Central memory CD8-positive, alpha-beta T cell (primary cell): ENCODE measurements around the gene ATXN7L1.

Experiments
- ATAC-seq: fragments of 150-1000 bp; cut with Tn5 transposase; replicated peaks from 2 replicates; pipeline ENCODE4 v1.10.0; 2022; ENCODE audit warnings: mild to moderate bottlenecking, moderate FRiP score, moderate number of reproducible peaks; ENCODE audit not compliant: poor library complexity, severe bottlenecking; ENCODE audit errors: extremely low read depth
- DNase-seq, 2 donors: peaks; one replicate each; pipeline ENCODE4 v3.0.0; 2021; ENCODE audit warnings: low spot score in 2 of 2
- H3K27ac Mint-ChIP-seq: one replicate; pipeline ENCODE4 v1.8.0; 2022; ENCODE audit warnings: low read depth, mild to moderate bottlenecking, moderate library complexity, mixed read lengths
- H3K27me3 Mint-ChIP-seq: one replicate; pipeline ENCODE4 v1.8.0; 2022; ENCODE audit warnings: mixed read lengths
- H3K36me3 Mint-ChIP-seq: one replicate; pipeline ENCODE4 v1.8.0; 2022; ENCODE audit warnings: mild to moderate bottlenecking, moderate library complexity, mixed read lengths; ENCODE audit not compliant: insufficient read depth
- H3K4me1 Mint-ChIP-seq: one replicate; pipeline ENCODE4 v1.8.0; 2022; ENCODE audit warnings: mixed read lengths
- H3K4me3 Mint-ChIP-seq: one replicate; pipeline ENCODE4 v1.8.0; 2022; ENCODE audit warnings: mild to moderate bottlenecking, moderate library complexity, mixed read lengths
- H3K9me3 Mint-ChIP-seq: one replicate; pipeline ENCODE4 v1.8.0; 2022; ENCODE audit warnings: mixed read lengths

Gene ATXN7L1

DNA sequence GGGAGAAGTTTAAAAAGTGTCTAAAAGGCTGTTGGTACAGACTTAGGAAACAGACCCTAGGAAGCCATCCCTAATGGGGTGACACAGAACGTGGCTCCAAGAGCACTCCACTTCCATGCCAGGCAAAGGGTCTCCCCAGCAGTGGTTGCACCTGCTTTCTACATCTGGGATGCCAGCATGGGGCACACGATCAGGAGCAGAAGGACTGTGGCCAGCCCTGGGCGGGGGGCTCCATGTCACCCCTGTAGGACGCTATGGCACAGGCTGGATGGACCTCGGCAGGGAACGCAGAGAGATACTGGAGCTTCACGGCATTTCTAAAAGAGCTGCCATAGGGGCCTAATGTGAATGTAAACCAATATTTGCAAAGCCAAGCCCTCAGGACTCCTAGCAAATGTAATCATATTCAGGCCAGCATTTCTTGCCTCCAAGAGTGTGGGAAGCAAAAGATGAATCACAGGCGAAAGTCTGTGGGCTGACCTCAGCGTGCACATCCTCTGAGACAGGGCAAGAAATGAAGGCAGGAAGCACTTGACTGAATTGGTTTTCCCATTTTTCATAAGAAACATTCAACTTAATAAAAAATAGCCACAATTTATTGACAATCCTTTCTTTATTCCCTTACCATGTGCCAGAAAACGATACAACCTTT is 93.9 kb downstream of the ATXN7L1 start:
- Mint-ChIP-seq H3K27ac (no peak overlapping the region), H3K36me3 (peaks cover 8% of the 10 kb centered on the region), H3K4me1 (peaks cover 9% of the 10 kb centered on the region), H3K4me3 (no peak overlapping the region), H3K9me3 (no peaks in the 10 kb centered on the region), H3K27me3 (no peaks in the 10 kb centered on the region)
- no peak for DNase-seq
- no peak for ATAC-seq

DNA sequence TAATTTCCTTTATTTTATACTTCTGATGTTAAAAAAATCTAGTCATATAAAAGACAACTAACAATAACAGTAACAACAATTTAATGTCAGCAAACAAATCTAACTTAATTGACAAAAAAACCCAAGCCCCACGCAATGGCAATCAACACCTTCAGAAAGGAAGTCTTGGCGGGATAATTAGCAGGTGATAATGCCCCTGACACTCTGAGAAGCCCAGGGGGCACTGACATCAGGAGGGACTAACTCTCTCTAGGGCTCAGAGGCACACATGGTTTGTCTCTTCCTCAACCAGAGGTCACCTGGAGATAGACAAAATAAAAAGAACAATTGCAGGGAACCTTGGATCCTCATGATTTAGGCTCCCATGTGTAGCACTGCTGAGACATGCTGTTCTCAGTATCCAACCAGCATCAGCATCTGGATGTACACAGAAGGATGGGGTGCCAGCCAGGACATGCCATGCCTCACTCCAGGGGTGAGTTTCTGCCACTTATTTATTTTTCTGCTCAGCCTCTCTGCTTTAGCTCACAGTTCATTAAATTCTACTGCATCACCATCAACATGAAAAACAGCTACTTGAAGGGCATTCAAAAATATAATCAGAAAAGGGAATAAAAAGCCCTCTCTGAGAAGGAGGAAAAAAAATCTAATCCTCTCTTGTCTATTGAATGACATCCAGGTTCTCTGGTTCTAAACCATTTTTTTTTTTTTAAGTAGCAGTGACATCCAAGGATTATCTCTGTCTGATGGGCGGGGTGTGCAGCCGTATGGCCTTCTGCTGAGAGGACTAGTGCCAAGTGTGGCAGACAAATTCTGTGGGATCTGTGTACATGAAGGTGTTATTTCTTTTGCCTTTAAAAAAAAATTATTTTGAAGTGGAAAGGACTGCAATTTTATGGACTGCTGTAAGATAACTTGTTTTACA is 96.3 kb downstream of the ATXN7L1 start:
- H3K27ac Mint-ChIP-seq, result no peak overlapping the region
- peaks cover 11% of the 10 kb centered on the region for H3K4me1 Mint-ChIP-seq
- ATAC-seq (no peak), DNase-seq (no peak)
- H3K4me3 Mint-ChIP-seq, result no peak overlapping the region
- peaks cover 8% of the 10 kb centered on the region for H3K36me3 Mint-ChIP-seq
- H3K9me3 Mint-ChIP-seq, result no peaks in the 10 kb centered on the region
- no peaks in the 10 kb centered on the region for H3K27me3 Mint-ChIP-seq

DNA sequence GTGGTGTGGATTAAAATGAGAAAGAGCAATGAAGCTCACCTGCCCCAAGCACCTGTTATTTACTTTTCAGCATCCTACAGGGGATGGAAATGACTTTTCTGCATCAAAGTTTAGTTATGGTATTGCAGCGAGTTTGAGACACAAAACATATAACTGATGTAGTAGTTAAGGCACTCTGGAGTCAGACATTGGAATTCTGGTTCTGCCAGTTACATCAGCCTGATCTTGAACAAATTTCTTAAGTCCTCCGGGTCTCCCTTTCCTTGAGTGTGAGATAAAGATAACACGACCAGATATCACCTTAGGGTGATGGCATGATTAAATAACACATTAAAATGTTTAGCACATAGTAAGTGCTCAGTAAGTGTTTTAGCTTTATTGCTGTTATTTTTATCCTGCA is 97.4 kb downstream of the ATXN7L1 start:
- DNase-seq (no peak), ATAC-seq (no peak)
- Mint-ChIP-seq H3K4me3 (no peak overlapping the region), H3K27ac (no peak overlapping the region), H3K9me3 (no peaks in the 10 kb centered on the region), H3K36me3 (peaks cover 5% of the 10 kb centered on the region), H3K27me3 (no peaks in the 10 kb centered on the region), H3K4me1 (peaks cover 4% of the 10 kb centered on the region)

DNA sequence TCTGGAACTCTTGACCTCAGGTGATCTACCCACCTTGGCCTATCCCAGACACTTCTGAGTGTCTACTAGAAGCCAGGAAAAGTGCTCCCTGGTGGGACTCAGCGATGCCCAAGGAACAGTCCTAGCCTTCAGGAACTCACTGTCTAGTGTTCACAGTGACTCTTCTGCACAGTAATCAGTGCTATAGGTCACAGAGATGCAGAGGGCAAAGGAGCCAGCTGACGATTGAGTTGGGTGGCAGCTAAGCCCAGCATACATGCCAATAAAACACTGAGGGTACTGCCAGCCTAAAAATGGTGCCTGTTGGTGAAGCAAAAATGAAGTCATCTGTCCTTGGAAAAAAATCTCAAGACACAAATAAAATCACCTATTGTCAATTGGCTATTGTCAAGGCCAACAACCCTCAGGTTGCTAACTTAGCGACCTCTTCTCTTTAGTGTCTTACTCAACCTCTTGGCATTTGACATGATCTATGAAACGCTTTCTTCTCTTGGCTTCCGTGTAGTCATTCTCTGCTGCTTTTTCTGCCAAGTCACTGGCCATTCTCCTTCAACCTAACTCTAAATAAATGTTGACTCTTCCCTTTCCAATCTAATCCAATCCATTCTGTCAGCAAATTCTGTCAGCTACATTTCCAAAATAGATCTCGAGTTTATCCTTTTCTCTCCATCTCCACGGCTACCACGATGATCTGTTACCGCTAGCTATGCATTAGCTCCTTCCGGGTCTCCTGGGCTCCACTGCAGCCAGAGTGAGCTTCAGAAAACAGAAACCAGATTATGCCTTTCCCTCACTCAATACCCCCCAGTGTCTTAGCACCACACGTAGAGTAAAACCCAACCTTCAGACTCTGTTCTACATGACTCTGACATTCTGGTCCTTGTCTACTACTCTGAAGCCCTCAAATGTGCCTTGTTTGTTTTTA is 99.2 kb downstream of the ATXN7L1 start:
- ATAC-seq (no peak), DNase-seq (no peak)
- Mint-ChIP-seq H3K27ac (no peak overlapping the region), H3K9me3 (no peaks in the 10 kb centered on the region), H3K4me3 (no peak overlapping the region), H3K27me3 (no peaks in the 10 kb centered on the region), H3K36me3 (peaks cover 3% of the 10 kb centered on the region), H3K4me1 (peaks cover 13% of the 10 kb centered on the region)

DNA sequence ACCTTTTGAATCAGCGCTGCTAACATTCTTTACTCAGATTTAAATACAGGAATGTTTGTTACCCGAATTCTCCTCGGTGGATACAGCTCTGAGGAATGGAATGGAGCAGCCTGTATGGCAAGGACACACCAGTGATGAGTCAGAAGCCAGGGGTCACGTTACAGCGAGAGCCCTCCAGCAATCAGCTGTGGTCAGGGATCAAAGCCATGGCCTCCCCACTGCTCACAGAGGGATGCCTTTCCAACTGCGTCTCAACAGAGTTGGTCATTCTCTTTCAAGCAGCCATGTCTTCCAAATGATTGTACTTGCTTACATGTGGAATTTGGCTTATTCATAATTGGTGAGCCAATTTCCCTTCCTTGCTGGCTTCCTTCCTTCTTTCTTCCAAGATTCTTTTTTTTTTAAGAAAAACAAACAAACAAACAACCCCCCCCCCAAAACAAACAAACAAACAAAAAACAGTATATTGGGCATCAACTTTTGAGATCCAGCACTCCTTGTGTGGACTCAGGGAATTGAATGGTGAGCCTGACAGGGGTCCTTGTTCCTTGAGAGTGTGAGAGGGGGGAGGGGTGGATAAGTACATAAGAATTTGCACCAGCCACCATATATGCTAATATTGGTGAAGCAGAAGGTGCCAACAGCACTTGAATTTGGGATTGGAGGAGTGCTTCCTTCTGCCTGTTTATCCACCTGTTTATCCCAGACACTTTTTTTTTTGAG is 100.2 kb downstream of the ATXN7L1 start:
- H3K27ac Mint-ChIP-seq, result no peak overlapping the region
- H3K9me3 Mint-ChIP-seq, result no peaks in the 10 kb centered on the region
- H3K27me3 Mint-ChIP-seq, result no peaks in the 10 kb centered on the region
- peaks cover 6% of the 10 kb centered on the region for H3K36me3 Mint-ChIP-seq
- H3K4me3 Mint-ChIP-seq, result no peak overlapping the region
- DNase-seq (no peak), ATAC-seq (no peak)
- H3K4me1 Mint-ChIP-seq, result peaks cover 21% of the 10 kb centered on the region

DNA sequence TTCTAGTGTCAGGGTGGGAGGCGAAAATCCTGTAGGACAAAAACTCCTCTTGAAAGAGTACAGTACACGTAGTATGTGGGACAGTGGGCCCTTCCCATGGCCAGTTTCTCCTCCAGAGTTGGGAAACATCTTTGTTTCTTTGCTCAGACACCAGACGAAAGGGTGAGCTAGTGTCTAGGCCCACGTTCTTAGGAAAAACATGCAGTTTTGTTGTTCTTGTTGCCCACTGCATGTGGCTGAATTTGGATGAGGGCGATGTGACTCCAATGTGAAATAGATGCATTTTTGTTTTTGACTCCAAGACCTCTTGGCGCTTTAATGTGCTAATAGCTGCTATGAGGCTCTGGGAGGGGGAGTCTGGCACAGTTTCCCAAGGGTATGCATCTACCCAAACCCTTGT is 100.8 kb downstream of the ATXN7L1 start:
- ATAC-seq (no peak), DNase-seq (no peak)
- peaks cover 21% of the 10 kb centered on the region for H3K4me1 Mint-ChIP-seq
- H3K4me3 Mint-ChIP-seq, result no peak overlapping the region
- peaks cover 6% of the 10 kb centered on the region for H3K36me3 Mint-ChIP-seq
- no peaks in the 10 kb centered on the region for H3K27me3 Mint-ChIP-seq
- no peak overlapping the region for H3K27ac Mint-ChIP-seq
- no peaks in the 10 kb centered on the region for H3K9me3 Mint-ChIP-seq

DNA sequence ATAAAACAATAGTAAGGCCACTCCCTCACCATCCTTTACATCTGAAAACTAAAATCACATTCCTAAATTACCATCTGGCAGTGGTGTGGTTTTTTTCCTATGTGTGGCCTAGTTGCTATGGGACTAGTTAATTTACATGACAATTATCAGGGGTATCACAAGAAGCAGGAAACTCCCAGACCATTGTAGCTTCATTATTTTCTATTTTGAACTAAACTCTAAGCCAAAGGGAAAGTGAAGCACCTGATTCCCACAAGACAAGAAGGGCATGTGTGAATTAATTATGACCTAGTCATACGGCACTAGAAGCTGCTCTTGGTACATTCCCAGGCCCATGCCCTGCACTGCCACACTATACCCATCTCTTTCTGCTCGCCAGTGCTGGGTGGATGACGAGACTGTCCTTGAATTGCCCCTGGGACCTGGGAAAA is 103.4 kb downstream of the ATXN7L1 start:
- H3K9me3 Mint-ChIP-seq, result no peaks in the 10 kb centered on the region
- H3K27me3 Mint-ChIP-seq, result no peaks in the 10 kb centered on the region
- no peak overlapping the region for H3K4me3 Mint-ChIP-seq
- H3K27ac Mint-ChIP-seq, result no peak overlapping the region
- H3K4me1 Mint-ChIP-seq, result peaks cover 23% of the 10 kb centered on the region
- ATAC-seq (no peak), DNase-seq (no peak)
- H3K36me3 Mint-ChIP-seq, result peaks cover 6% of the 10 kb centered on the region

DNA sequence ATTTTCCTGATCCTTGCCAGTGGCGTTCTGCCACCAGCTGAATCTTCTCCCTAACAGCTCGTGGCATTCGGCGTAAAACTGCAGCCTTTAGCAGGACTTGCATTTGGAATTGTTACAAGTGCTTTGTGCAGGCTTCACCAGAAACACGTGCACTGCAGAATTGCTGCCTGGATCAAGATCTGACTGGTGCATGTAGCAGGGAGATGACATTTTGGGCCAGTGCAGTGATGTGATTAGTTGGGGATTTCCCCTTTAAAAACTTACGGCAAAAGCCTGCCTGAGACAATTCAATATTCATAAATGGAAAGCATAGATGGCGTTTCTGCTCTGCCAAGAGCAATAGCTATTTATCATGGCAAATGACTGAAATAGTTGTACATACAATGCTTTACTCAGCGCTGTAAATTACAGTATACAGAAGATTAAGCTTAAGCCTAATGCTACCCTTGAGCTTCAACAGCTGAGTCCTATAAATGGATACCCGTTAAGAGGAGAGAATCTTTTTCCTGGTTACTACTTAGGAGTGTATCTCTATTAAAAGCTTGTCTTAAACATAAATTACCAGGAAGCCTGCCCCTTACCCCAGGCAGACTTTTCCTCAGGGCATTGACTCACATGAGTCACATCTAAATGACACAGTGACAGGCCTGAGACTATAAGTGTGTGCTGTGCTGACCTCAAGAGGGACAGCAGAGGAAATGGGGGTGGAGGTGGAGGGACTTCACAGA is 106.3 kb downstream of the ATXN7L1 start:
- no peak overlapping the region for H3K27ac Mint-ChIP-seq
- H3K9me3 Mint-ChIP-seq, result no peaks in the 10 kb centered on the region

DNA sequence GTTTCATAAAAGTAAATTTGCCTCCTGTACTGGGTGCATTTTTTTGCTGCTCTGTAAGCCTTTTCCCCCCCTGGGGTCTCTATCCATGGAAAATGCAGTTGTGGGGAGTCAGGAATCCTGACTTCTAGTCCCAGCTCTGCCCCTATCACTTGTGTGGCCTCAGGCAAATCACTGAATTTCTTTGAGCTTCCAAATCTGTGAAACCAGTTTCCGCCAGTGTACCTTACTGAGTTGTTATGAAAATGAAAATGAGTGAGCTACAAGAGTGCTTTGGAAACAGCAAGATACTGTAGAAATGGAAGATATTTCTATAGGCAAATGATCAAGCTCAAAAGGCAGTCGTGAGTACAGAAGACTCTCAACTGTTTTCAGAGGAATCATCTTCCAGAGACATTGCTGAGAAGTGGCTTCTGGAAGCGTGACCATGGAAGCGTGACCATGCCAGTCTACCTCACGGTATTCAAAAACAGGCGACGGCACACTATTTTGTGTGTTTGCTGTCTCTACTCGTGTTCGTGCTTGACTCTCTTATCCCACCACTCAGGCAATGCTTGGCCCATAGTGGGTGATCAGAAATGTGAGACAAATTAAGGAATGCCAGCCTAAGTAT is 107.4 kb downstream of the ATXN7L1 start:
- Mint-ChIP-seq H3K36me3 (peaks cover 6% of the 10 kb centered on the region), H3K4me3 (no peak overlapping the region), H3K27ac (peak overlapping the region; percentile 55), H3K4me1 (peaks cover 36% of the 10 kb centered on the region), H3K27me3 (no peaks in the 10 kb centered on the region), H3K9me3 (no peaks in the 10 kb centered on the region)
- no peak for ATAC-seq
- DNase-seq, result no peak

More for the DNA sequence above, 106.3 kb downstream of the ATXN7L1 start:
- no peak overlapping the region for H3K4me3 Mint-ChIP-seq
- H3K36me3 Mint-ChIP-seq, result peaks cover 6% of the 10 kb centered on the region
- DNase-seq (no peak), ATAC-seq (no peak)
- peaks cover 35% of the 10 kb centered on the region for H3K4me1 Mint-ChIP-seq
- H3K27me3 Mint-ChIP-seq, result no peaks in the 10 kb centered on the region

DNA sequence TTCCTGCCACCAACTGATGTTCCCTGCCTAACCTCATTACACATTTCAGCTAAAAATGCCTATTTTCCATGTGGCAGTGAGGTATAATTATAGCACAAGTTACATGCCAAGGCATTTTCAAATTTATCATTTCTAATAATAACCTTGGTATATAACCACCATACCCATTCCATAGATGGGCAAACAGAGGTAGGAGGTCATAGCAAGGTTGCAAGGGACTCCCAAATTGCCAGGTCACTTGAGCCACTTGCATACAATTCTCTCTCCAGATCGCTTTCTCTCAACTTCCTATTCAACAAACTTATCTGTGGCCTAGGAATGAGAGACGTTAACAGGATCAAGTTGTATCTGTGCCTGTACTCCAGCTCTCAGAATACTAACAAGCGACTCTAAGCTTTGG is 108.3 kb downstream of the ATXN7L1 start:
- ATAC-seq, result no peak
- Mint-ChIP-seq H3K36me3 (peaks cover 4% of the 10 kb centered on the region), H3K9me3 (no peaks in the 10 kb centered on the region), H3K27ac (peak overlapping the region; percentile 22), H3K4me1 (peaks cover 31% of the 10 kb centered on the region), H3K27me3 (no peaks in the 10 kb centered on the region), H3K4me3 (no peak overlapping the region)
- DNase-seq, result no peak

DNA sequence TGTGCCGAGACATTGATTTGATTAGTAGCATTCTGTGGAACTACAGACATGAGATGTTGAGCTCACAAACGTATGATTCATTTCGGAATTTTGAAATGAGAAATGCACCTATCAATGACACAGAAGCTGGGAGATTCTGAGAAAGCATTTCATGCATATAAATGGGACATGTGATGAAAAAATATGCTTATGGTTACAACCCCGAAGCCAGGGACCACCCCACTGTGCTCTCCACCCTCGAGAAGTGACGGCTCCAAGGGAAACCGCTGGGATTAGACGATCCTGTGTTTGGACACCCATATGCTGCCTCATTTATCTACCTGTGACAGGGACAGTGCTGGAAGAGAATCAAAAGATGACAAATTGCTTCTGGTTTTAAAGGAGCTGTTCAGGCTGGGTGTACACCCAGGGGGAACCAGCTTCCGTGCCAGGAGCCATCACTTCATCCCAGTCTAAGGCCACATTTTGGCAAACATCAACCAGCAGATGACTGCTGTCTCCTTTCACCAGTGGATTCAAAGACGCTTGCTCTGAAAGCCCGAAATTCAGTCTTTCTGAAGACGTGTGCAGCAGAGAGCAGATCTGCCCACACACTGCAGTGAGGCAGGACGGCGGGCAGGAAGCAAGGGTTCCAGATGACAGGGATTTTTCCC is 109.9 kb downstream of the ATXN7L1 start:
- H3K27ac Mint-ChIP-seq, result no peak overlapping the region

More for the DNA sequence above, 109.9 kb downstream of the ATXN7L1 start:
- ATAC-seq (no peak), DNase-seq (no peak)
- H3K4me3 Mint-ChIP-seq, result no peak overlapping the region
- H3K27me3 Mint-ChIP-seq, result no peaks in the 10 kb centered on the region
- peaks cover 38% of the 10 kb centered on the region for H3K4me1 Mint-ChIP-seq
- peaks cover 2% of the 10 kb centered on the region for H3K36me3 Mint-ChIP-seq
- no peaks in the 10 kb centered on the region for H3K9me3 Mint-ChIP-seq
